GM12878 (cell line): ENCODE measurements around the gene COL24A1. TPM values are rescaled to one million over a fixed set of nuclear protein-coding genes. Genes with fewer than 3 reads are reported as not detected.

Source experiments
- ATAC-seq: fragments of 200-7000 bp; cut with Tn5 transposase; 3 replicates; pipeline ENCODE4 v1.9.1; 2020; ENCODE audit warnings: mild to moderate bottlenecking, moderate library complexity
- BruUV-seq: library from RNA; stranded (reverse); fragments of 400-500 nt; replicated peaks from 2 replicates; lab custom pipeline; 2021; lab: Mats Ljungman, UMichigan
- CTCF ChIA-PET: fragments of 300-600 bp; sonication (Branson Sonifier 250); formaldehyde crosslinking; extraction: SDS; loops from one replicate; lab custom pipeline; 2021; ENCODE audit warnings: inconsistent platforms; lab: Yijun Ruan, JAX
- POLR2A ChIA-PET: fragments of 350-600 bp; formaldehyde crosslinking; extraction: SDS; loops from one replicate; lab custom pipeline; 2021; ENCODE audit warnings: inconsistent platforms; lab: Charles Lee
- RAD21 ChIA-PET: fragments of 300-600 bp; sonication (Branson Sonifier 250); formaldehyde crosslinking; loops from one replicate; lab custom pipeline; 2023; ENCODE audit warnings: antibody characterized with exemption; ENCODE audit not compliant: unreplicated experiment; lab: Charles Lee
- SMC1A ChIA-PET: fragments of 300-600 bp; sonication (Branson Sonifier 250); formaldehyde crosslinking; loops from one replicate; lab custom pipeline; 2023; ENCODE audit not compliant: unreplicated experiment, uncharacterized antibody; lab: Charles Lee
- DNase-seq: peaks from one replicate; pipeline ENCODE4 v3.0.0-alpha.2; 2011; ENCODE audit warnings: low read depth, low spot score
- FAIRE-seq: peaks from 3 replicates; lab custom pipeline; 2011; peaks lifted over from hg19 to GRCh38; lab: Jason Lieb, UNC
- H2AFZ ChIP-seq: 2 replicates; pipeline ENCODE4 v1.6.0; 2011; ENCODE audit warnings: low read depth, low read length, control low read depth; ENCODE audit not compliant: control insufficient read depth
- H3K27ac ChIP-seq: 2 replicates; pipeline ENCODE4 v1.5.1; 2011; ENCODE audit warnings: control low read depth; ENCODE audit not compliant: control insufficient read depth, insufficient read depth
- H3K27me3 ChIP-seq, 2 experiments: replicated peaks in 1 of 2; 2 replicates each; pipeline versions ENCODE4 v1.6.0 to v1.6.1; 2011; ENCODE audit warnings: low read length in 1 of 2; ENCODE audit not compliant: control insufficient read depth in 2 of 2, insufficient read depth in 2 of 2
- H3K36me3 ChIP-seq, 2 experiments: 2 replicates each; pipeline ENCODE4 v1.5.1; 2011; ENCODE audit warnings: low read length in 1 of 2; ENCODE audit not compliant: control insufficient read depth in 2 of 2, insufficient read depth in 2 of 2
- H3K4me1 ChIP-seq: 2 replicates; pipeline ENCODE4 v1.6.1; 2011; ENCODE audit warnings: mild to moderate bottlenecking, low read length, moderate library complexity, mixed read lengths; ENCODE audit not compliant: control insufficient read depth, insufficient read depth
- H3K4me2 ChIP-seq: 2 replicates; pipeline ENCODE4 v1.6.0; 2011; ENCODE audit warnings: control low read depth; ENCODE audit not compliant: control insufficient read depth, insufficient read depth
- H3K4me3 ChIP-seq: fragments of 200-600 bp; sonication (generic); 2 replicates; pipeline ENCODE4 v1.5.1; 2016
- H3K79me2 ChIP-seq: 2 replicates; pipeline ENCODE4 v1.6.0; 2011; ENCODE audit warnings: low read length; ENCODE audit not compliant: control insufficient read depth, insufficient read depth
- H3K9ac ChIP-seq: 2 replicates; pipeline ENCODE4 v1.8.0; 2011; ENCODE audit warnings: low read length, control low read depth, mixed read lengths; ENCODE audit not compliant: control insufficient read depth, insufficient read depth
- H3K9me3 ChIP-seq: replicated peaks from 3 replicates; pipeline ENCODE4 v1.5.1; 2011; ENCODE audit warnings: mild to moderate bottlenecking, low read length; ENCODE audit not compliant: control insufficient read depth, insufficient read depth
- H4K20me1 ChIP-seq: 2 replicates; pipeline ENCODE4 v1.6.0; 2011; ENCODE audit not compliant: control insufficient read depth, insufficient read depth
- ATF7 ChIP-seq: fragments of 450-650 bp; IDR thresholded peaks from 2 replicates; pipeline ENCODE4 v1.6.1; 2016; ENCODE audit warnings: low read depth, mild to moderate bottlenecking
- BCL11A ChIP-seq: IDR thresholded peaks from 2 replicates; pipeline ENCODE4 v1.6.1; 2011; ENCODE audit warnings: low read depth, low read length
- CREM ChIP-seq: IDR thresholded peaks from 2 replicates; pipeline ENCODE4 v1.6.1; 2014; ENCODE audit warnings: antibody characterized with exemption, low read depth
- E2F4 ChIP-seq: IDR thresholded peaks from 2 replicates; pipeline ENCODE4 v1.6.1; 2012; ENCODE audit warnings: low read depth, low read length, improper control_type of control experiment
- EED ChIP-seq: sonication (generic); IDR thresholded peaks from 2 replicates; pipeline ENCODE4 v1.6.1; 2016; ENCODE audit warnings: antibody characterized with exemption, low read depth
- EP300 ChIP-seq, 2 experiments: fragments of 150-350 bp in 1 of 2; IDR thresholded peaks; 2 replicates each; pipeline ENCODE4 v1.6.1; 2011 to 2012; ENCODE audit warnings: low read depth in 2 of 2, low read length in 2 of 2, borderline replicate concordance in 1 of 2, improper control_type of control experiment in 1 of 2, inconsistent platforms in 1 of 2; ENCODE audit not compliant: control insufficient read depth in 1 of 2
- IKZF2 ChIP-seq, 2 experiments: fragments of 450-650 bp; IDR thresholded peaks; 2 replicates each; pipeline ENCODE4 v1.6.1; 2017; ENCODE audit warnings: mild to moderate bottlenecking in 2 of 2, moderate library complexity in 2 of 2
- IRF4 ChIP-seq: IDR thresholded peaks from 2 replicates; pipeline ENCODE4 v1.6.1; 2011; ENCODE audit warnings: low read depth, low read length
- JUND ChIP-seq: IDR thresholded peaks from 2 replicates; pipeline ENCODE4 v1.6.1; 2012; ENCODE audit warnings: low read depth, mild to moderate bottlenecking, low read length, improper control_type of control experiment, moderate library complexity
- MTA2 ChIP-seq: fragments of 450-650 bp; IDR thresholded peaks from 2 replicates; pipeline ENCODE4 v1.6.1; 2016; ENCODE audit warnings: low read depth, mild to moderate bottlenecking, moderate library complexity
- MYC ChIP-seq: IDR thresholded peaks from 2 replicates; pipeline ENCODE4 v1.6.1; 2011; ENCODE audit warnings: mild to moderate bottlenecking, low read length, moderate library complexity, inconsistent platforms; ENCODE audit not compliant: insufficient read depth, insufficient replicate concordance, insufficient read length, severe bottlenecking
- NFIC ChIP-seq: IDR thresholded peaks from 2 replicates; pipeline ENCODE4 v1.6.1; 2012; ENCODE audit warnings: low read depth, mild to moderate bottlenecking, inconsistent platforms, low read length, moderate library complexity
- NRF1 ChIP-seq: conservative IDR thresholded peaks from 2 replicates; pipeline ENCODE4 v1.6.1; 2011; ENCODE audit warnings: mild to moderate bottlenecking, low read depth, low read length, improper control_type of control experiment
- POLR2A ChIP-seq: IDR thresholded peaks from 2 replicates; pipeline ENCODE4 v1.6.1; 2011; ENCODE audit warnings: low read depth, mild to moderate bottlenecking, low read length
- POLR2AphosphoS5 ChIP-seq: IDR thresholded peaks from 2 replicates; pipeline ENCODE4 v1.6.1; 2011; ENCODE audit warnings: mild to moderate bottlenecking, low read length, inconsistent platforms
- TAF1 ChIP-seq: IDR thresholded peaks from 2 replicates; pipeline ENCODE4 v1.6.1; 2011; ENCODE audit warnings: mild to moderate bottlenecking, low read depth, low read length, borderline replicate concordance
- TCF12 ChIP-seq: IDR thresholded peaks from 2 replicates; pipeline ENCODE4 v1.6.1; 2011; ENCODE audit warnings: low read depth, mild to moderate bottlenecking, low read length
- USF2 ChIP-seq: IDR thresholded peaks from 2 replicates; pipeline ENCODE4 v1.6.1; 2011; ENCODE audit warnings: low read depth, low read length, improper control_type of control experiment, borderline replicate concordance
- WGBS: methylation state at CpG from one replicate; pipeline ENCODE4 v1.1.6; 2016; ENCODE audit warnings: low lambda C conversion rate; ENCODE audit not compliant: insufficient replicate concordance, insufficient coverage; ENCODE audit errors: missing lambda C conversion rate; 5-methylcytosine and 5-hydroxymethylcytosine counted together
- in situ Hi-C: fragments of 300-500 bp; cut with MboI; formaldehyde crosslinking; loops from 9 replicates; pipeline ENCODE4 v1.14.3; 2018; ENCODE audit warnings: mixed read lengths
- intact Hi-C: fragments of 100-400 bp; cut with micrococcal nuclease; formaldehyde crosslinking; loops from one replicate; pipeline ENCODE4 v1.14.2; 2022; ENCODE audit not compliant: unreplicated experiment
- polyA plus RNA-seq, 11 experiments: library from polyadenylated mRNA; depleted of rRNA in 4 of 11; unstranded in 6 of 11; stranded (reverse) in 5 of 11; fragments of >200 nt; fragmentation: Nextera tagmentation in 4 of 11; fragmentation: Illumina TruSeq in 1 of 11; extraction: Ambion mirVana in 4 of 11; extraction: Trizol in 1 of 11; gene quantifications; 1 replicate in 1 of 11; 2 replicates in 10 of 11; pipeline versions ENCODE4 v1.2.1 to v1.2.3, GENCODE V29; 2011 to 2016; ENCODE audit warnings: inconsistent platforms in 2 of 11, missing spikeins in 2 of 11, low read depth in 1 of 11
- total RNA-seq, 4 experiments: library from RNA; depleted of rRNA in 3 of 4; stranded (reverse); fragments of >200 nt in 3 of 4; fragmentation: Illumina TruSeq in 1 of 4; extraction: Trizol in 1 of 4; gene quantifications; 2 replicates each; pipeline versions ENCODE4 v1.2.1 to v1.2.3, GENCODE V29; 2013 to 2021
- TF ChIP-seq, protein P1 (sequence below): fragments of 450-650 bp; IDR thresholded peaks from 2 replicates; pipeline ENCODE4 v1.6.1; 2016; ENCODE audit warnings: mild to moderate bottlenecking, moderate library complexity, borderline replicate concordance

The COL24A1 gene
- total and polyA plus RNA-seq, 10 of the 15 experiments (the other 5 are each of a cell fraction or from before 2014, with no cell fraction given): 0.19 to 4.1 (median 2.0) TPM

DNA sequence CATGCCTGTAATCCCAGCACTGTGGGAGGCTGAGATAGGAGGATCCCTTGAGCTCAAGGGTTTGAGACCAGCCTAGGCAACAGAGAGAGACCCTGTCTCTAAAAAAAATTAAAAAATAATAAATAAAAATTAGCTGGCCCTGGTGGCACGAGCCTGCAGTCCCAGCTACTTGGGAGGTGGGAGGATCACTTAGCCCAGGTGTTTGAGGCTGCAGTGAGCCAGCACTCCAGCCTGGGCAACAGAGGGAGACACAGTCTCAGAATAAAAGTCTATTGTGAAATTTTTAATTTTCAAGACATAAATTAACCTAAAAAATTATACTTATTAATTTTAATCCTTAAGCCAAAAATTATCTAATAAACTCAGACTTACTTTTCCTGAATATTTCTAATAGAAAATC lies 317.1 kb downstream of the COL24A1 start (continued):
- TF ChIP-seq, protein P1, sequence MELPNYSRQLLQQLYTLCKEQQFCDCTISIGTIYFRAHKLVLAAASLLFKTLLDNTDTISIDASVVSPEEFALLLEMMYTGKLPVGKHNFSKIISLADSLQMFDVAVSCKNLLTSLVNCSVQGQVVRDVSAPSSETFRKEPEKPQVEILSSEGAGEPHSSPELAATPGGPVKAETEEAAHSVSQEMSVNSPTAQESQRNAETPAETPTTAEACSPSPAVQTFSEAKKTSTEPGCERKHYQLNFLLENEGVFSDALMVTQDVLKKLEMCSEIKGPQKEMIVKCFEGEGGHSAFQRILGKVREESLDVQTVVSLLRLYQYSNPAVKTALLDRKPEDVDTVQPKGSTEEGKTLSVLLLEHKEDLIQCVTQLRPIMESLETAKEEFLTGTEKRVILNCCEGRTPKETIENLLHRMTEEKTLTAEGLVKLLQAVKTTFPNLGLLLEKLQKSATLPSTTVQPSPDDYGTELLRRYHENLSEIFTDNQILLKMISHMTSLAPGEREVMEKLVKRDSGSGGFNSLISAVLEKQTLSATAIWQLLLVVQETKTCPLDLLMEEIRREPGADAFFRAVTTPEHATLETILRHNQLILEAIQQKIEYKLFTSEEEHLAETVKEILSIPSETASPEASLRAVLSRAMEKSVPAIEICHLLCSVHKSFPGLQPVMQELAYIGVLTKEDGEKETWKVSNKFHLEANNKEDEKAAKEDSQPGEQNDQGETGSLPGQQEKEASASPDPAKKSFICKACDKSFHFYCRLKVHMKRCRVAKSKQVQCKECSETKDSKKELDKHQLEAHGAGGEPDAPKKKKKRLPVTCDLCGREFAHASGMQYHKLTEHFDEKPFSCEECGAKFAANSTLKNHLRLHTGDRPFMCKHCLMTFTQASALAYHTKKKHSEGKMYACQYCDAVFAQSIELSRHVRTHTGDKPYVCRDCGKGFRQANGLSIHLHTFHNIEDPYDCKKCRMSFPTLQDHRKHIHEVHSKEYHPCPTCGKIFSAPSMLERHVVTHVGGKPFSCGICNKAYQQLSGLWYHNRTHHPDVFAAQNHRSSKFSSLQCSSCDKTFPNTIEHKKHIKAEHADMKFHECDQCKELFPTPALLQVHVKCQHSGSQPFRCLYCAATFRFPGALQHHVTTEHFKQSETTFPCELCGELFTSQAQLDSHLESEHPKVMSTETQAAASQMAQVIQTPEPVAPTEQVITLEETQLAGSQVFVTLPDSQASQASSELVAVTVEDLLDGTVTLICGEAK: no peak
- TF ChIP-seq TCF12 (no peak), JUND (no peak)
- TF ChIP-seq, all 136 proteins: peak for 0

DNA sequence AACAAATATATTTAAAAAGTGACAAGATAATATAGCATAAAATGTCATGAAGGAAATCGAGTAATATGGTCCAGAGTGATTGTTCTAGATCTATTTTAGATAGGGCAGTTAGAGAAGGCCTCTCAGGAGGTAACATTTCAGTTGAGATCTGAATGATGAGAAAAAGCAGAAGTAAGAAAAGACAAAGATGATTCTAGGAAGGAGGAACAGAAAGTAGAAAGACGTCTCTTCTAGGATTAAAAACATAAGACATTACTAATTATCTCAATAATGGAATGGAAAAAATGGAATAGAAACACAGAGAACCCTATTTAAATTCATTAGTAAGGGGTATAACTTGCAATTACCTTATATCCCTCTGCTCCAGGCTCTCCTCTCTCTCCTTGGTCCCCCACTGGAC lies 318.3 kb downstream of the COL24A1 start:
- ATAC-seq (peak; percentile 94), FAIRE-seq (peak; percentile 81), DNase-seq (peak; percentile 27)
- ChIA-PET POLR2A (no interaction called here), CTCF (no interaction called here), RAD21 (no interaction called here), SMC1A (no interaction called here)
- BruUV-seq: no TSS peak
- no peak overlapping the region for H2AFZ ChIP-seq
- no peak overlapping the region for H3K4me3 ChIP-seq
- no peaks in the 10 kb centered on the region; a peak in 1 of 4 replicates for H3K36me3 ChIP-seq
- no peak overlapping the region for H3K27ac ChIP-seq
- H3K27me3 ChIP-seq: no peaks in the 10 kb centered on the region
- no peak overlapping the region for H3K9ac ChIP-seq
- intact Hi-C loops (no loop called here), in situ Hi-C loops (no loop called here)
- no peaks in the 10 kb centered on the region for H4K20me1 ChIP-seq
- peaks cover 4% of the 10 kb centered on the region; the same call in 1 of the 2 replicates for H3K4me1 ChIP-seq
- no peak overlapping the region for H3K4me2 ChIP-seq
- H3K79me2 ChIP-seq: no peaks in the 10 kb centered on the region
- 4% methylated on average over 2 of the region's 2 CpGs for WGBS
- no peaks in the 10 kb centered on the region for H3K9me3 ChIP-seq
- TF ChIP-seq BCL11A (0 out of 2 replicates have a peak, but pooled peaks have one; percentile 15), E2F4 (no peak), USF2 (no peak), NFIC (no peak; the same call in 1 of the 2 replicates), EP300 (IDR thresholded peaks at IDR 0.05; ENCODE audit: borderline replicate concordance in 1 of 2, control insufficient read depth in 1 of 2, low read depth in 2 of 2, low read length in 2 of 2) (peak in 1 of 2 experiments; percentile 53; a peak in 1 of 4 replicates), CREM (peak; percentile 24; the same call in 1 of the 2 replicates), IRF4 (no peak), ATF7 (0 out of 2 replicates have a peak, but pooled peaks have one; percentile 12), NRF1 (no peak), EED (no peak), POLR2AphosphoS5 (no peak), MYC (no peak), IKZF2 (IDR thresholded peaks at IDR 0.05) (peak; percentile 40 to 50; a peak in 2 of 4 replicates), MTA2 (peak; percentile 93), POLR2A (no peak), TAF1 (no peak)
